HEK293 (cell line): ENCODE results near the gene CLEC16A.

Source experiments
- CTCF ChIA-PET: fragments of 350-600 bp; formaldehyde crosslinking; extraction: SDS; loops from one replicate; lab custom pipeline; 2021; ENCODE audit warnings: antibody characterized with exemption; lab: Yijun Ruan, JAX
- POLR2A ChIA-PET: fragments of 300-600 bp; formaldehyde crosslinking; extraction: SDS; loops from one replicate; lab custom pipeline; 2020; ENCODE audit warnings: antibody characterized with exemption, inconsistent platforms; lab: Yijun Ruan, JAX
- H3K27ac ChIP-seq: fragments of 200-500 bp; sonication (Bioruptor generic); 2 replicates; pipeline ENCODE4 v1.5.1; 2014; ENCODE audit warnings: low read depth, low read length, control low read depth, inconsistent platforms; ENCODE audit errors: extremely low read depth
- H3K36me3 ChIP-seq, 2 experiments: fragments of 200-500 bp in 1 of 2; sonication (Bioruptor generic) in 1 of 2; 1 replicate in 1 of 2; 2 replicates in 1 of 2; pipeline ENCODE4 v1.5.1; 2014 to 2017; ENCODE audit warnings: inconsistent platforms in 2 of 2, low read length in 2 of 2; ENCODE audit not compliant: control insufficient read depth in 2 of 2, insufficient read depth in 1 of 2
- H3K4me1 ChIP-seq: fragments of 200-500 bp; sonication (Bioruptor generic); 2 replicates; pipeline ENCODE4 v1.5.1; 2014; ENCODE audit warnings: mild to moderate bottlenecking, low read length, inconsistent platforms; ENCODE audit not compliant: control insufficient read depth, insufficient read depth
- H3K4me3 ChIP-seq: 2 replicates; pipeline ENCODE4 v1.5.1; 2011; ENCODE audit warnings: low read depth, mild to moderate bottlenecking, control low read depth, low read length, moderate library complexity
- H3K9me3 ChIP-seq: fragments of 200-500 bp; sonication (Bioruptor generic); 2 replicates; pipeline ENCODE4 v1.5.1; 2014; ENCODE audit warnings: low read depth, low read length, inconsistent platforms; ENCODE audit not compliant: control insufficient read depth, insufficient read depth
- EGR2 ChIP-seq: fragments of 450-650 bp; formaldehyde crosslinking; IDR thresholded peaks from 2 replicates; pipeline ENCODE4 v1.5.1; 2016; ENCODE audit warnings: low read depth, missing biosample characterization, missing genetic modification characterization
- GLI4 ChIP-seq: fragments of 450-650 bp; formaldehyde crosslinking; IDR thresholded peaks from 2 replicates; pipeline ENCODE4 v1.5.1; 2016; ENCODE audit warnings: missing biosample characterization, missing genetic modification characterization
- IKZF3 ChIP-seq: fragments of 450-650 bp; IDR thresholded peaks from 2 replicates; pipeline ENCODE4 v1.5.0; 2018; ENCODE audit warnings: missing biosample characterization, mild to moderate bottlenecking, missing genetic modification characterization, moderate library complexity
- SCRT2 ChIP-seq: fragments of 450-650 bp; formaldehyde crosslinking; IDR thresholded peaks from 2 replicates; pipeline ENCODE4 v1.5.1; 2016; ENCODE audit warnings: missing biosample characterization, missing genetic modification characterization
- ZFHX2 ChIP-seq: fragments of 450-650 bp; formaldehyde crosslinking; conservative IDR thresholded peaks from 2 replicates; pipeline ENCODE4 v1.5.1; 2016; ENCODE audit warnings: missing biosample characterization, missing genetic modification characterization
- ZNF112 ChIP-seq: fragments of 450-650 bp; formaldehyde crosslinking; IDR thresholded peaks from 2 replicates; pipeline ENCODE4 v1.5.0; 2017; ENCODE audit warnings: missing biosample characterization, missing genetic modification characterization
- ZNF174 ChIP-seq: fragments of 450-650 bp; formaldehyde crosslinking; IDR thresholded peaks from 2 replicates; pipeline ENCODE4 v1.5.0; 2017; ENCODE audit warnings: missing biosample characterization, mild to moderate bottlenecking, missing genetic modification characterization
- ZNF335 ChIP-seq: fragments of 450-650 bp; formaldehyde crosslinking; conservative IDR thresholded peaks from 2 replicates; pipeline ENCODE4 v1.5.1; 2016; ENCODE audit warnings: missing biosample characterization, missing genetic modification characterization
- ZNF530 ChIP-seq: fragments of 450-650 bp; formaldehyde crosslinking; IDR thresholded peaks from 2 replicates; pipeline ENCODE4 v1.5.1; 2016; ENCODE audit warnings: low read depth, missing biosample characterization, missing genetic modification characterization
- ZNF560 ChIP-seq: fragments of 450-650 bp; formaldehyde crosslinking; IDR thresholded peaks from 2 replicates; pipeline ENCODE4 v1.5.1; 2017; ENCODE audit warnings: missing biosample characterization, missing genetic modification characterization, borderline replicate concordance
- ZNF561 ChIP-seq: fragments of 450-650 bp; IDR thresholded peaks from 2 replicates; pipeline ENCODE4 v1.5.1; 2018; ENCODE audit warnings: missing biosample characterization, missing genetic modification characterization, borderline replicate concordance
- ZNF626 ChIP-seq: fragments of 450-650 bp; sonication (Bioruptor Pico); formaldehyde crosslinking; IDR thresholded peaks from 2 replicates; pipeline ENCODE4 v1.5.1; 2018; ENCODE audit warnings: missing biosample characterization, missing genetic modification characterization, inconsistent platforms
- ZNF785 ChIP-seq: fragments of 450-650 bp; formaldehyde crosslinking; IDR thresholded peaks from 2 replicates; pipeline ENCODE4 v1.5.1; 2016; ENCODE audit warnings: missing biosample characterization, missing genetic modification characterization
- TF ChIP-seq, protein P1 (sequence below): fragments of 450-650 bp; formaldehyde crosslinking; IDR thresholded peaks from 2 replicates; pipeline ENCODE4 v1.5.1; 2017; ENCODE audit warnings: missing biosample characterization, missing genetic modification characterization
- TF ChIP-seq, protein P2 (sequence below): fragments of 450-650 bp; formaldehyde crosslinking; IDR thresholded peaks from 2 replicates; pipeline ENCODE4; 2016; ENCODE audit warnings: missing biosample characterization, missing genetic modification characterization

Gene CLEC16A

DNA sequence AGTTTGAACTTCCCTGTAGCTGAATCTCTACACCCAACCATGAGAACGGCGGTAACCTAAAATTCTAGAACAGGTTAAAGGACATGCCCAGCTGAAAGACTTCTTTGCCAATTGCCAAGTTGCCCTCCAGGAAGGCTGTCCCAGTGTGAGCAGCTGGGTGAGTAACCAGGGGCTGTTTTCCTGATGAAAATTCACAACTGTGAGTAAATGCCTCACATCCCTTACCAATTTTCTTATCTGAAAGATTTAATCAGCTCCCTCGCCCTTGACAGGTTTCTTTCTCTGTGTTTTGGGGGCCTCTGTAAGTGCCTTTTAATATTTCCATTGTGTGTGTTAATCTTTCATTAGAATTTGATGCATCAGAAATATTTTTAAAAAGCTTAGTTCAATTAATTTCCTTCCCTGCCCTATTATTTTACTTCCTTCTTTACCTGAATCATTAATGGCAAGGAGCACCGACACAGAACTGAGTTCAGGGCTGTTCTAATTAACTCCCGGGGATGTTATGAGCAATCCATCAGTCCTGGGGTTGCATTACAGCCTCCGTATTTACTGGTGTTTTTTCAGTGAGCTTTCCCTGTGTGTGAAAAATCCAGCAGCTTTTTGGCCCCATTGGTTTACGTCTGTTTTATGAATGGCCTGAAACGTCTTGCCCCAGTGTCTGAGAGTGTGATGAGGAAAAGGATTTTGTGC is 152.9 kb downstream of the CLEC16A start:
- CTCF ChIA-PET, result no interaction called here
- Histone ChIP-seq H3K4me3 (no peak overlapping the region), H3K27ac (no peak overlapping the region), H3K4me1 (peaks cover 2% of the 10 kb centered on the region), H3K36me3 (no peaks in the 10 kb centered on the region), H3K9me3 (no peaks in the 10 kb centered on the region)
- TF ChIP-seq ZNF335 (tag by site-specific recombination) (no peak), ZNF785 (tag by site-specific recombination) (no peak), ZNF626 (no peak), ZNF561 (tag by site-specific recombination) (no peak), ZNF560 (no peak), EGR2 (tag by site-specific recombination) (no peak)
- TF ChIP-seq, protein P1, sequence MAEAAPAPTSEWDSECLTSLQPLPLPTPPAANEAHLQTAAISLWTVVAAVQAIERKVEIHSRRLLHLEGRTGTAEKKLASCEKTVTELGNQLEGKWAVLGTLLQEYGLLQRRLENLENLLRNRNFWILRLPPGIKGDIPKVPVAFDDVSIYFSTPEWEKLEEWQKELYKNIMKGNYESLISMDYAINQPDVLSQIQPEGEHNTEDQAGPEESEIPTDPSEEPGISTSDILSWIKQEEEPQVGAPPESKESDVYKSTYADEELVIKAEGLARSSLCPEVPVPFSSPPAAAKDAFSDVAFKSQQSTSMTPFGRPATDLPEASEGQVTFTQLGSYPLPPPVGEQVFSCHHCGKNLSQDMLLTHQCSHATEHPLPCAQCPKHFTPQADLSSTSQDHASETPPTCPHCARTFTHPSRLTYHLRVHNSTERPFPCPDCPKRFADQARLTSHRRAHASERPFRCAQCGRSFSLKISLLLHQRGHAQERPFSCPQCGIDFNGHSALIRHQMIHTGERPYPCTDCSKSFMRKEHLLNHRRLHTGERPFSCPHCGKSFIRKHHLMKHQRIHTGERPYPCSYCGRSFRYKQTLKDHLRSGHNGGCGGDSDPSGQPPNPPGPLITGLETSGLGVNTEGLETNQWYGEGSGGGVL (tag by site-specific recombination), result no peak
- TF ChIP-seq, protein P2, sequence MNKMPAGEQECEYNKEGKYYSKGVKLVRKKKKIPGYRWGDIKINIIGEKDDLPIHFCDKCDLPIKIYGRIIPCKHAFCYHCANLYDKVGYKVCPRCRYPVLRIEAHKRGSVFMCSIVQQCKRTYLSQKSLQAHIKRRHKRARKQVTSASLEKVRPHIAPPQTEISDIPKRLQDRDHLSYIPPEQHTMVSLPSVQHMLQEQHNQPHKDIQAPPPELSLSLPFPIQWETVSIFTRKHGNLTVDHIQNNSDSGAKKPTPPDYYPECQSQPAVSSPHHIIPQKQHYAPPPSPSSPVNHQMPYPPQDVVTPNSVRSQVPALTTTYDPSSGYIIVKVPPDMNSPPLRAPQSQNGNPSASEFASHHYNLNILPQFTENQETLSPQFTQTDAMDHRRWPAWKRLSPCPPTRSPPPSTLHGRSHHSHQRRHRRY (tag by site-specific recombination), result no peak
- POLR2A ChIA-PET, result no interaction called here

DNA sequence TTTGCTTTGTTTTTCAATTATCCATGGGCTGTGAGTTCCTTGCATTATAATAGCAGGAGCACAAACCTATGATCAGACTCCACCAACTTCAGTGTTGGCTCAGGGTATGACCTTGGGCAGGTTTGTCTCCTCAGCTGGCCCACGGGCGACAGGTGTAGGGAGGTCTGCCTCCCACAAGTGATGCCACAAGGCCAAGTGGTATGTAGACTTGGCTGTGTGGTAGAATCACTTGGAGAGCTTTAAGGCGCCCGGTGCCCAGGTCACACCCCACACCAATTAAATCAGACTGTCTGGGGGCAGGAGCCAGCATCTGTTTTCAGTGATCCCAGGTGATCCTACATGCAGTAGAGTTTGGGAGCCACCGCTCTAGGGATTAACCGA is 153.4 kb downstream of the CLEC16A start:
- H3K27ac ChIP-seq, result no peak overlapping the region
- no peak overlapping the region for H3K4me3 ChIP-seq
- peaks cover 2% of the 10 kb centered on the region for H3K4me1 ChIP-seq
- H3K9me3 ChIP-seq, result no peaks in the 10 kb centered on the region
- ChIA-PET POLR2A (no interaction called here), CTCF (no interaction called here)
- TF ChIP-seq ZNF530 (tag by site-specific recombination) (no peak), IKZF3 (tag by site-specific recombination) (no peak), GLI4 (no peak), SCRT2 (tag by site-specific recombination) (peak; percentile 62)
- H3K36me3 ChIP-seq, result no peaks in the 10 kb centered on the region

DNA sequence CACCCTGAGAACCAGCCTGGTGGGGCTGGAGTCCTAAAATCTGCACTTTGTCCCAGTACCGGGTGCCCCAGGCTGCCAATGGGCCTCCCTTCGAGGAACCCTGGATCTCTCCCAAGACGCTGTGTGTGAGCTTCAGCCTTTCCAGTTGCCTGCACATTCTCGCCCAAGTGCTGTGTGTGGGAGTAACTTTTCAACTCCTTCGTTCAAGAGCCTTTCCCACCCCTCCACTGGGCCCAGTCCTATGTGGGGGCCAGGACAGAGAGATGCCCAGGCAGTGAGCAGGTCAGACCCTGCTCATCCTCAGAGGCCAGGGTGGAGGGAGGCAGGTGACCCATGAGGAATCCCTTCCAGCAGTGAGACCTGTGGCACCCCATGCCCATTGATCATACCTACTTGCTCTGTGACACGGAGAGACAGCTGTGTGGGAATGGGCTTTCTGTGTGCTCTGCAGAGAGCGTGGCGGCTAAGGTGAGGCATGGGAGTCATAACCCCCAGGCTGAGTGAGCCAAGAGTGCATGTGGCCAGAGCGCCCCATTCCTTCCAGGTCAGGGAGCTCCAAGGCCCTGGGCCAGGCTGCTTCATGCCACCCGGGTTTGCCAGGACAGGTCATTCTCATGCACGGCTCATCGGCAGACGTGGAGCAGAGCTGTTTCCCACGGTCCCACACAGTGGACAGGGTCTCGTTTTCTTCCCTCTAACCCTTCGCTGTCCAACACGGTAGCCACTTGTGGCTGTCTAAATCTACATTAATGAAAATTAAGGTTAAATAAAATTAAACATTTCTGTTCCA is 154.4 kb downstream of the CLEC16A start:
- Histone ChIP-seq H3K4me3 (no peak overlapping the region), H3K9me3 (no peaks in the 10 kb centered on the region)
- TF ChIP-seq ZNF112 (tag by site-specific recombination) (no peak), ZFHX2 (peak; percentile 40), ZNF174 (tag by site-specific recombination) (no peak)
- TF ChIP-seq, all 188 proteins: peak for 1
- peaks cover 2% of the 10 kb centered on the region for H3K4me1 ChIP-seq
- ChIA-PET POLR2A (no interaction called here), CTCF (interaction anchor here (0.5 kb wide), 1 partner anchor 996 kb away, joined by 3 read pairs; no protein-coding TSS in a partner anchor)
- no peaks in the 10 kb centered on the region for H3K36me3 ChIP-seq
- H3K27ac ChIP-seq, result no peak overlapping the region
